GM18507 (cell line): ENCODE measurements around the gene NPC1L1.
"Not testable (repeated sequence)": the region's sequence is repeated elsewhere in the genome, so short reads cannot be mapped to it uniquely, and the experiment has no call there.

ENCODE experiments used
- DNase-seq: peaks from one replicate; pipeline ENCODE4 v3.0.0; 2011; ENCODE audit warnings: low read depth; ENCODE audit not compliant: insufficient read length; ENCODE audit errors: extremely low spot score
- FAIRE-seq: peaks from 2 replicates; lab custom pipeline; 2011; peaks lifted over from hg19 to GRCh38; lab: Jason Lieb, UNC

The NPC1L1 gene

DNA sequence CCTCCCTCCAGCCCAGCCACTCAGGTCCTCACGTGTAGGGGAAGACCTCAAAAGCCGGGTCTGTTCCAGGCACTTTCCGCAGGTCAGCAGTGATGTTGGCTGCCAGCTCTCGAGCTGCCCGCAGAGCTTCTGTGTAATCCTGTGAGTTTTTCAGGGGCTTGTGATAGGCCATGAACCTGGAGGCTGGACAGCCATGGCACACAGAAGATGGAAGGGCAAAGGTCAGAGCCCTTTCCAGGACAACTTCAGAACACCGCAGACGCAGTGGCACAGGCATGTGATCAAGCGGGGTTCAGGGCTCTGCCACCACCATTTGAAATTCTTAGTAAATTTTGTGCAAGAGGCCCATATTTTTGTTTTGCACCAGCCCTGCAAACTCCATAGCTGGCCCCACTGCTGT lies 24.0 kb downstream of the NPC1L1 start:
- FAIRE-seq (no peak), DNase-seq (no peak)

DNA sequence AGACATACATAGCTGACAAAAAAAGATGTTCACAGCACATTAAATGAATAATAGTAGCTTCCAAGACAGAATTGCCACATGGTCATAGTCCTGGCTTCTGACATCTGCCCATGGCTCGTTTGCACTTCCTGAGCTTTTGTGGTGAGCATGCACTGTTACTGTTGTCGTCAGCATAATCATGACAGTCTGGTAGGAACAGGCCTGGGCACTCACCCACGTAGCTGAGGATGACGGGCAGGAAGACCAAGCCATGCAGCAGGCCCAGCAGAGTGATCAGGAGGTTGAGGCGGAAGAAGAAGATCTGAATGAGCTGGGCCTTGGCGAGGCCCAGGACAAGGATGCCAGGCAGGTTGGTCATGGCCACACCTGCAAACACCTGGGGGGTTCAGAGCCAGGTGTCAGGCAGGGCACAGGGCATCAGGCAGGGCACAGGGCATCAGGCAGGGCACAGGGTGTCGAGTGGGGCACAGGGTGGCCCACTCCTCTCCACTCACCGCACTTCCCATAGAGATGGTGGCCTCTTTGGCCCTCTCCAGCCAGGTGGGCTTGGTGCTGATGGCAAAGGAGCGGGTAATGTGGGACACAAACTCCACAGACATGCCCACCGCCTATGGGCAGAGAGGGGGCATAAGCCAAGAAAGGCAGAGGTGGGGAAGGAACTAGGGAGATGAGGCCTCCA lies 25.4 kb downstream of the NPC1L1 start:
- FAIRE-seq, result no peak
- no peak for DNase-seq

DNA sequence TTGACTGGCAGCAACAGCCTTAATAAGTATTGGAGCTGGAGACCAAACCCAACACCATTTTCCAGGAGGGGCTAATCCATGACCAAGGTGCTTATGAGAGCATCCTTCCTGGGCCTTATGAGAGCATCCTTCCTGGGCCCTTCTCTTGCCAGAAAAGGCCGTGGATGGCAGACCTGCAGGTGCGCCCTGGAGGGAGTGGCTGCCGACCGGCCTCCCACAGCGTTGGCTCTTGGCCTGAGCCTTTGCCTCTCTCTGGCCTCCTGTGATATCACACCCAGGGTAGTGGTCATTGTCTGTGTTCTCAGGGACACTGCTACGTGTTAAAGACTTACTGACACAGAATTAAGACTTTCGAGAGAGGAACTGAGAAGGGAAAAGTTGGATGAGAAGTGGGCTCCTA lies 28.4 kb downstream of the NPC1L1 start:
- DNase-seq (no peak), FAIRE-seq (no peak)

DNA sequence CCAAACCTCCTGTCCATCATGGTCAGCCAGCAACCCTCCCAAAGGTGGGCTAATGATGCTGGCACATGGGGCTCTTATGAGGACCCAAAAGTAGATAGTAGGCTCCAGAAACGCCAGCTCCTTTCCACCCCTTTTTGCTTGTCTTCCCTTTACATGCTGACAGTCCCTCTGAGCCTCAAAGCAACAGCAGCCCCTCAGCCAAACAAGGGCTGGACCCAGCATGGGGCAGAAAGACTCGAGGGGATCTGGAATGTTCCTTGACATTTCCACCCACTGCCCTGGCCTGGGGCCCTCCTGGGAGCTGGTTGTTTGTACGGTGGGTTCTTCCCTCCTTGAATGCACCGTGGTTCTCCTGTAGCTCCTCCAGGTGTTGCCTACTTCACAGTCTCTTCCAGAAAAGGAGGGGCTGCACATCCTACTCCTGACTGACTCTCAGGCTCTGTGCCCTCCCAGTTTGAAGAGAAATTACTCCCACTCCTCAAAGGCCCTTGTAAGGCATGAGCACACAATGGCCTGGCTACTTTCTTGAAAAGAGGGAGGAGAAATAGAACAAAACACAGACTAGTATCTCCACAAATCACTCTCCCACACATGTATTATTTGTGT lies 29.2 kb downstream of the NPC1L1 start:
- FAIRE-seq, result no peak

DNA sequence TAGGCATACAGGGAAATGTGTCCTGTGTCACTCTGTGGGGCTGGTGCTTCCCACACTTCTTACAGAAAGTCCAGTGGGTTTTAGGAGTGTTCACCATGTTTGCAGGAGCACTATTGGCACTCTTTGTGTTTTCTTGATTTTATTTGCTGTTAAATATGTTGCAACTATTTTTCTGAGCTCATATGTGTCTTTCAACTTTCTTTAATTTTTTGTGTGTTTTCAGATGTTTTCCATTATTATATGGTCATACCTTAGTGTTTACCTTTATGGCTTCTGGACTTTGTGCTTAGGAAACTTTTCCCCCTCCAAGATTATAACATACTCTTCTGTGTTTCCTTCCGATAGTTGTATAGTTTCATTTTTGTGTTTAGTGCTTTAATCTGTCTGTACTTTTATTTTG lies 29.9 kb downstream of the NPC1L1 start:
- FAIRE-seq (no peak), DNase-seq (no peak)

More for the DNA sequence above, 29.2 kb downstream of the NPC1L1 start:
- DNase-seq, result no peak

DNA sequence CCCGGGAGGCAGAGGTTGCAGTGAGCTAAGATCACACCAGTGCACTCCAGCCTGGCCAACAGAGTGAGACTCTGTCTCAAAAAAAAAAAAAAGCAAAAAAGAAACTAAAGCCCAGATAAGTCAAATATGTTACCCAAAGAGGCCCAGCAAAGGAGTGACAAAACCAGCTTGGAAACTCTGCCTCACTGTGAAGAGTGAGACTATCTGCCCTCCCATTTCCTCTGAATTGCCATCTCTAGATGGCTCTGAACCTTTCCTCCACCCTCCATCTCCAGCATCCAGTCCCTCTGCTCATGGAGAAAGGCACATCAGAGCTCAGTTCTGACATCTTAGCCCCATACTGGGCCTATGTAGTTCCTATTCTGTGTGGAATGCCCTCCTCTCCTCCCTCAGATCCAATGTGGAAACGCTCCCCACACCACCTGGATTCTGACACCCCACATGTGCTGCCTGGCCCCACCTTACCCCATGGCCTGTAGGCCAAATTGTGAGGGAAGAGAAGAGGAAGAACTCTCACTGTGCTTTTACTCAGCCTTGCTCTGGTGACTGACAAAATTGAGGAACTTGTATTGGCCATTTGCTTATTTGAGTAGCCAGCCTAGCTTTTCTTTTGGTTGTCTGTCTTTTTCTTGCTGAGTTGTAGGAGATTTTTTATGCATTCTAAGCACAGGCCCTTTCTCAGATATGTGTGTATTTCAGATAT lies 32.7 kb downstream of the NPC1L1 start:
- DNase-seq, result no peak

DNA sequence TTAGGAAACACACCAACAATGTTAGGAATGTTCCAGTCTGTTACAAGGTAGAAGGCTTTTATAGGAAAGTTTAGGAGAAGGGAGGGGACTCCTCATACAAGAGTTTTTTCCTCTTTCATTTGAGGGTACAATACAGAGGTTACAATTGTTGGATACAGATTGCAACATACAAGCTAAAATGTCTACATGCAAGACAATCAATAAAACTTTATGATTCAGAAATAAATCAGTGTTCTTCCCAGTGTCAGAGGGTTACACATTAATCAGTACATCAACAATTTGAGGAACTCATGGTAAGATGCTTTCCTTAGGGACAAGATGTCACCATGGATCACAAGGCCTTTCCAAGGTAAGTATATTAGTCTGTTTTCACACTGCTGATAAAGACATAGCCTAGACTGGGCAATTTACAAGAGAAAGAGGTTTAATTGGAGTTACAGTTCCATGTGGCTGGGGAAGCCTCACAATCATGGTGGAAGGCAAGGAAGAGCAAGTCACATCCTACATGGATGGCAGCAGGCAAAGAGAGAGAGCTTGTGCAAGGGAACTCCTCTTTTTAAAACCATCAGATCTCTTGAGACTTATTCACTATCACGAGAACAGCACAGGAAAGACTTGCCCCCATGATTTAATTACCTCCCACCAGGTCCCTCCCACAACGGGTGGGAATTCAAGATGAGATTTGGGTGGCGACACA lies 34.4 kb downstream of the NPC1L1 start:
- not testable (repeated sequence) for DNase-seq, FAIRE-seq

More for the DNA sequence above, 32.7 kb downstream of the NPC1L1 start:
- FAIRE-seq, result no peak

DNA sequence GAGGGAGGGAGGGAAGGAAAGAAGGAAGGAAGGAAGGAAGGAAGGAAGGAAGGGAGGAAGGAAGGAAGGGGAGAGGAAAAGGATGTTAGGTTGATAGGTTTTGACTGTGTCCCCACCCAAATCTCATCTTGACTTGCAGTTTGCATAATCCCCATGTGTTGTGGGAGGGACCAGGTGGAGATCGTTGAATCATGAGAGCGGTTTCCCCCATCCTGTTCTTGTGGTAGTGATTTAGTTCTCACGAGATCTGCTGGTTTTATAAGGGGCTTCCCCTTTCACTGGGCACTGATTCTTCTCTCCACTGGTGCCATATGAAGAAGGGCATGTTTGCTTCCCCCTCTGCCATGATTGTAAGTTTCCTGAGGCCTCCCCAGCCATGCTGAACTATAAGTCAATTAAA lies 35.5 kb downstream of the NPC1L1 start:
- FAIRE-seq (no peak), DNase-seq (no peak)

DNA sequence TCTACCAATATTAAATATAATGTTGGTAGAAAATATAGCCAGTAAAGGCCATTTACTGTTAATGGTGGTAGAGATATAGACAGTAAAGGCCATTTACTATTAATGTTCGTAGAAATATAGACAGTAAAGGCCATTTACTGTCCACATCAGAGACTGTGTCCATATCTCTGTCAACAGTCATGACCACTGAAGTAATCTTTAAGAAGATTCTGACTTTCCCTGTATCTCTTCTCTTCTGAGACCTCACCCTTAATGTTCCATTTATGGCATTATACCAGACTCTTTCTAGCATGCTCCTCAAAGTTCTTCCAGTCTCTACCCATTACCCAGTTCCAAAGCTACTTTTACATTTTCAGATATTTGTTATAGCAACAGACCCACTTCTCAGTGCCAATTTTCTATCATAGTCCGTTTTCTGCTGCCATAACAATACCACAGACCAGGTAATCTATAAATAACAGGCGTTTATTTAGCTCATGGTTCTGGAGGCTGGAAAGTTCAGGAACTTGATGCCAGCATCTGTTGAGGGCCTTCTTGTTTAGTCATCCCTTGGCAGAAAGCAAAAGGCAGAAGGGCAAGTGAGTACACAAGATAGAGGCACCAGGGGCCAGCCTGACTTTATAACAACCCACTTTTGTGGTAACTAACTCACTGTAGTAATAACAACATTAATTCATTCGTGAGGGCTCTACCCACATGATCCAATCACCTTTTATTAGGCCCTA lies 42.7 kb downstream of the NPC1L1 start:
- FAIRE-seq (no peak), DNase-seq (no peak)

DNA sequence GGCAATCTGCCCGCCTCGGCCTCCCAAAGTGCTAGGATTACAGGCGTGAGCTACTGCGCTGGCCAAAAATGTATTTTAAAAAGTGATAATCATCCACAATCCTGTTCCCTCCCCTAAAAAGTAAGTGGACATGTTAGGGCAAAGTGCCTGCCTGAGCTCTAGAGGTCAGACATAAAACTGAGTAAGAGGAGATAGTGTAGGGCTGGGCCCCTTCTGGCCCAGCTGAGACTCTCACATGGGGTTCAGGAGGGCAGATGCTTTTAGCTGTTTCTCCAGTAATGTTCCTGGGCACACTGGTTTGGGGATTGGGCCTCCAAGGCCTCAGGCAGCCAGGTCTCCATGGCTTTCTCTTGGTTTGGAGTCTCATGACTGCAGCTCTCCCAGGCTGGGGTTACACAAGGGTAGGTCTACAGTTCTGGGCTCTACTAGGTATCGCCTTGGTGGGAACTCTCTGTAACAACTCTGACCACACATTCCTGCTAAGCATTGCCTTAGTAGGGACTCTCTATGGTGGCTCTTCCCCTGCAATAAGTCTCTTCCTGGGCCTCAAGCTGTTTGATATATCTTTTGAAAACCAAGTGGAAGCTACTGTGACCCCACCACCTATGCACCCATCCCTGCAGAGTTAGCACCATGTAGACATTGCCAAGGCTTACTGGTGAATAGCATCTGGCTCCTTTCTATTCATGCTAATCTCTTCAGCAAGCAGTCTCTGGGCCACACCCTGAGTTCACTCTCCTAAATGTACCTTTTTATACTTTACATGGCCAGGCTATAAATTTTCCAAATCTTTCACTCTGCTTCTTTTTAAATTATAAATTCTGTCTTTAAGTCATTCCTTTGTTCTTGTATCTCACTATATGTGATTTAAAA lies 43.7 kb downstream of the NPC1L1 start:
- no peak for FAIRE-seq
- no peak for DNase-seq

DNA sequence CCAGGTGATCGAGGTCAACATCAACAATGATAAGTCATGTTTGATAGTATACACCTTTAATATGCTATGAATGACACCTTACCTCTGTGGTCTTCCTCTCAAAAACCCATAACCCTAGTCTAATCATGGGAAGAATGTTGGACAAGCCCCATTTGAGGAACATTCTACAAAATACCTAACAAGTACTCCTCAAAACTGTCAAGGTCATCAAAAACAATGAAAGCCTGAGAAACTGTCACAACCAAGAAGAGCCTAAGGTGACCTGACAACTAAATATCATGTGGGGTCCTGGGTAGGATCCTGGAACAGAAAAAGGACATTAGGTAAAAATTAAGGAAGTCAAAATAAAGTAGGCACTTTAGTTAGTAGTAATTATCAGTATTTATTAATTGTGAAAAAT lies 44.7 kb downstream of the NPC1L1 start:
- DNase-seq (no peak), FAIRE-seq (no peak)

DNA sequence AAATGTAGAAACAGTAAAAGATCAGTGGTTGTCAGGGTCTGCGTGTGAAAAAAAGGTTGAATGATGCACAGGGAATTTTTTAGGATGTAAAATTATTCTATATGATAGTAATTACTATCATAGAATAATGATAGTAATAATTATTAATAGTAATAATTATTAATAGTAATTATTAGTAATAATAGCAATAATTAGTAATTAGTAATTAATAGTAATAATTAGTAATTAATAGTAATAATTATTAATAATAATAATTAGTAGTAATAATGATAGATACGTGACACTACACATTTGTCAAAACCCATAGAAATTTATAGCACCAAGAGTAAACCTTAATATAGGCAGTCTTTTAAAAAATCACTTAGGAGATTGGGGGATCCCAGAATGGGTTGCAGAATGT lies 46.2 kb downstream of the NPC1L1 start:
- FAIRE-seq (no peak), DNase-seq (no peak)

DNA sequence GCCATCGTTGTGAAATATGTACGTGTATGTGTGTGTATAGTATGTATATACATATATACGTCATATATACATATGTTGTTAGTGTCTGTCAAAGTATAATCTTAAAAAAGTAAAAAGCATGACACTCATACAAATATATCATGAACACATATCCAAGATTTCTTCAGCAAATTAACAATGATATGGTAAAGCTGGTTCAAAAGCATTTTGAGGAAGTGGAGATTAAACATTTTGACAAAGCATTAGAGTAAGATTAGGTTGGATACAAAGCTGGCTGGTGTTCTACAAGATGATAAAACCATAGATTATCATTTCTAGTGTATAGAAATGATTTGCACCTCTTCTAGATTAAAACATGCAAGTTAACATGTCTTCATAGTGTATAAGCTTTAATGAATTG lies 49.9 kb downstream of the NPC1L1 start:
- no peak for FAIRE-seq
- DNase-seq, result no peak

DNA sequence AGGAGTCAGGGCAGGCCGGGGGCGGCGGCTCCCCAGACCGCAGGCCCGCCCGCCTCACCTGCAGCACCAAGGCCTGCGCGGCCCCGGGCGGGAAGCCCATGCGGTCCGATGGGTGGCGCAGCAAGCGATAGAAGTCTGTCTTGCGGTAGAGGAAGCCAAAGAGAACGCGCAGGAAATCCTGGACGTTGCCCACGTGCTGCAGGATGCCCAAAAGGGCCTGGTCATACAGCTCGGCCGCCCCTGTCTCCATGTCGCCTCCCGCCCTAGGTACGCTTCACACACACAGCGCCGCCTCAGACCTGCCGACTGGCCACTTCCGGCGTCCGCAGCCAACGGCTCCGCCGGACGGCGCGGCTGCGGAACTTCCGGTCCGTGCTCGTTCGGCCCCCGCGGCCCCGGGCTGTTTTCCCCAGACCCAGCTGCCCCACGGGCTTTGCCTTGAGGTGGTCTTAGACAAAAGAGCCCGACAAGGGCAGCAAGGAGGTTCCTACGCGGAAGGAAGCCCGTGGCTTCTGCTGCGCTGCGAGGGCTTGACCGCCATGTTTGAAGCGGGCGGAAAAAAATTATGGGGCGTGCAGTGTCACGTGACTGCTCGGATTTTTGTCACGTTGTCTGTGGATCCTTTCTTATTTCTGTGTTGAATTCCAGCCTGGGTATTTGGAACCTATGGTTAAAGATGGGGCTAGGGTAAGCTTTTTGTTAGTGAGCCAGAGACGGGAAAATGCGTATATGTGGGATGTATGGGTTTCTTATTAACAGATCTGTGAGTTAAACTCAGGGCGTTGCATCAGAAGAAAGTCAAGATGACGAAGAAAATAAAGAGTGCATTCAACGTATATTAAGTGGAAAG lies 50.6 kb downstream of the NPC1L1 start, which contains the start of gene NUDCD3:
Gene NUDCD3 (minus strand): TSS at position 308 of the 850 bp plus-strand sequence. CDS start 58 bp downstream, at position 250.
- peak; percentile 88 for DNase-seq

DNA sequence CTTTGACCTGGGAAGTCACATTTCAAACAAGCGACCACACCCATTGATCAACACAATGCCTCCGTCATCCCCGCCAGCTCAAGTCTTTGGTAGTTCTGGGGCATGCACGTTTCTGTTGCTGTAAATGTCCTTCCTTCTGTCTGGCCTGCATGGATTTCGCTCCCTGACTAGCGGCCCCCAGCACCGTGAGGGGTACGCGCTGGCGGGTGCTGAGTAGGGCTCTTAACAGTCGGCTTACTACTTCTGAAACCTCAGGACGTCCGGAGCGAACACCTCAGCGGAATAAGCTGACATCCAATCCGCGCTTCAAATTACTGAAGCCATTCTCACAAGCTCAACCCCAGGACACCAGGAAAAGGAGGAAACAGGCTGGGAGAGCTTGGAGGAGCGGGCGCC lies 51.2 kb downstream of the NPC1L1 start:
- peak; percentile 29 for FAIRE-seq
- no peak for DNase-seq

More for the DNA sequence above, 50.6 kb downstream of the NPC1L1 start, which contains the start of gene NUDCD3:
- peak; percentile 89 for FAIRE-seq

DNA sequence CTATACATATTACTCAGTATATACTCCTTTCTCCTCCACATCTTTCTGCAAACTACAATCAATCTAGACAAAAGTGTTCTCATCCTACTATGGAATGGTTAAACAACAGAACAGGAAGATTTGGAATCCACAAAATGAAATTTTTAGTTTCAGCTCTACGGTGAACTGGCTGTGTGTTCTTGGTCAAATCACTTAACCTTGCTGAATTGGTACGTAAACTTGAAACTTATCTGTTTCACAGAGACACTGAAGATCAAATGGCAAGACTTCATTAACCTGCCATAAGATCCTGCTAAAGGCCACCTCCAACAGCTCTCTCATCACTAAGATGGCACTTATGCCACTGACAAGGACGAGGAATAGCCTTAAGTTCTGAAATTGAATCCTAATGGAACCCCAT lies 52.2 kb downstream of the NPC1L1 start:
- no peak for DNase-seq
- no peak for FAIRE-seq

DNA sequence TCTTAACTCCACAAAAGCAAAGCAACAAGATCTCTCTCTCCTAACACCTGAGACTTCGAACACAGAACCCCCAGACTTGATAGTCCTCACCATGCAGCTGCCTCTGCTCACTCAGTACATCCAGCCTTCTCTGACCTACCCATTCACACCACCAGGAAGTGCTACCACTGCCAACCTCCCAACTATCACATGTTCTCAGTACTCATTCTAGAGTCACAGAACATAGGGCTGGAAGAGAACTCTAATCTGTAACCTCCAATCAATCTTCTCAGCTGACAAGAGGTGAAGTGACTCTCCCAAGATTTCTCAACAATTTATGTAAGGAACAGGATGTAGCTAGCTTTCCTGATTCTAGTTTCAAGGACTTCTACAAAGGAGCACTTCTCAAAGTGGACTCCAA lies 54.4 kb downstream of the NPC1L1 start:
- DNase-seq, result no peak
- FAIRE-seq, result no peak

DNA sequence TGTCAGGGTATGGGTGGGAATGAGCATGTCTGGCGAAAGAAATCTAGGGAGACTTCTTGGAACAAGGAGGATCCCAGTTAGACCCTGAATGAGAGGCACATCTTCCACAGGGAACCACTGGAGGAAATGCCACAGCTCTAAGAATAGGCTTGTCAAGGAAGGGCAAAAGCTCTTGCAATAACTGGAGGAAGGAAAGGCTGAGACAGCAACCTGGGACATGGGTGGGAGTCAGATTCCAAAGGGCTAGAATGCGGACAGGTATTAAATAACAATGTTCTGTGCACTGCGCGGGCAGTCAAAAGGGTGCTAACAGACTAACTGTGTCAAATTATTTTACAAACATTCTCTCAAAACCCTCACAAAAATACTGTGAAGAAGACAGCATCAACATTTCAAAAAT lies 55.1 kb downstream of the NPC1L1 start:
- FAIRE-seq (no peak), DNase-seq (no peak)
